NT2/D1 (cell line): ENCODE data around the gene PEPD.

Experiments used
- SUZ12 ChIP-seq: IDR thresholded peaks from 2 replicates; pipeline ENCODE4 v1.6.1; 2011; ENCODE audit not compliant: insufficient read length, insufficient read depth; ENCODE audit errors: extremely low read depth
- YY1 ChIP-seq: IDR thresholded peaks from 2 replicates; pipeline ENCODE4 v1.6.1; 2011; ENCODE audit not compliant: insufficient read length, insufficient read depth

DNA sequence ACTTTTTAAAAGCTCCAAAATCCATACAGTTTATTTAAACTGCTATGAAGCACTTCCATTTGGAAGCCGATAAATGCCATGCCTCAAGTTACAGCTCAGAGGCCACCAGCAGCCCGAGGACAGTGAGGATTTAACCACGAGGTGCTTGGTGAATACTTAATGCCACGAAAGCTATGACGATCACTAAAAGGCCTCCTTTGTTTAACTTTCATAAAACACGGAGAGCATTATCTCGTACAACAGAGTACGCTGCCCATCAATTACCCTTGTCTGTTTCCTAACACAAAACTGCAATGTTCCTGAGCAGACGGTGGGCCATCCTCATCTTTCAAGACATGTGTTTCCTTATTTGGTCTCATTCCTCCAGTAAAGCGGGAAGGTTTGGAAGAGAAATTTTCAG lies 58.4 kb downstream of the PEPD start:
- TF ChIP-seq YY1 (no peak), SUZ12 (no peak)
